Measurements from ENCODE around the gene SYTL3.

SYTL3 gene

DNA sequence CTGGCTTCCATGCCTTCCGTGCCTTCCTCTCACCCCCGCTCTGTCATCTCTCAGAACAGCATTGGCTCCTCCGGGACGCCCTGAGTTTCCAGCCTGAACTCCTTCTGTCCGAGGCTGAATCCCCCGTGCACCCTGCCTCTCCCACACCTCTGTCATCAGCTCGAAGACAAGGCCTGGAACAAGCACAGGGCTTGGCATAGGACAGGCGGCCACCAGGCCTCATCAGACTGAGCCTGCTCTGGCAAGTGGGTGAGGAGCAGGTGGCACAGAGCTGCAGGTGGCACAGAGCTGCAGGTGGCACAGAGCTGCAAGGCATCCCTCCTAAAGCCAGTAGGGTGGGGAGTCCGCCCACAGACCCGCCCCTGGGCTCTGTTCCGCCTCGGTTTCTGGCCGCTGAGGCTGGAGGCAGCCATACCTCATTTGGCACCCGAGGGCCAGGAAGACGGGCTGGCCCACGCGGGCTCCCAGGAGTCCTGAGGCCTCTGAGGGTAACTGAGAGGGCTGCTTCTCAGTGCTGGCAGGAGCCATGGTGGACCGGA lies 109.2 kb downstream of the SYTL3 start:
- no peak for DNase-seq (ENCODE audit: low read depth, low spot score)

GRCh38 chr6:158759966-158760617 lies 110.2 kb downstream of the SYTL3 start:
- DNase-seq (ENCODE audit: low read depth, low spot score): no peak

DNA sequence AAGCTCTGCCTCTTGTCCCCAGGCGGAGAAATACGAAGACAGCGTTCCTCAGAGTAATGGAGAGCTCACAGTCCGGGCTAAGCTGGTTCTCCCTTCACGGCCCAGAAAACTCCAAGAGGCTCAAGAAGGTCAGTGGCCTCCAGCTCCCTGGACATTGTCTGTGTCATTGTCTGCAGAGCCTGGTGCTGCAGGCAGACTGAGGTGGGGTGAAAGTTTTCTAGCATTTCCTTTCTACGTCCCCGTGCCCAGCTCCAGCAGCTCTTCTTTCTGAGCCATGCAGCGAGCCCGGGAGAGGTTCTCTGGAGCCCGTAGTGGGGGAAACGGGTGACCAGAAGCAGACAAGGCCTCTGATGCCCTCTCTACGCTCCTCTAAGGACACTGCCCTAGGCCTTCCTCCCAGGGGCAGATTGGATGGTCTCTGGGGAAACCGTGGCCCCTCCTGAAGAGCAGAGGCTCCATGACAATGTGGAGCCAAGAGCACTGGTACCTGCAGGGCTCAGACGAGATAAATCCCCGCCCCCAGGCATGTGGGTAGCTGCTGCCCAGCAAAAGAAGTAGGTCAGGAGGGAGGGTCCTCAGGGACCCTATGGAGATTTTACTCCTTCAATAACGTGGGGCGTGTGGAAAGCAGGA lies 110.9 kb downstream of the SYTL3 start:
- no peak for DNase-seq (ENCODE audit: low read depth, low spot score)

DNA sequence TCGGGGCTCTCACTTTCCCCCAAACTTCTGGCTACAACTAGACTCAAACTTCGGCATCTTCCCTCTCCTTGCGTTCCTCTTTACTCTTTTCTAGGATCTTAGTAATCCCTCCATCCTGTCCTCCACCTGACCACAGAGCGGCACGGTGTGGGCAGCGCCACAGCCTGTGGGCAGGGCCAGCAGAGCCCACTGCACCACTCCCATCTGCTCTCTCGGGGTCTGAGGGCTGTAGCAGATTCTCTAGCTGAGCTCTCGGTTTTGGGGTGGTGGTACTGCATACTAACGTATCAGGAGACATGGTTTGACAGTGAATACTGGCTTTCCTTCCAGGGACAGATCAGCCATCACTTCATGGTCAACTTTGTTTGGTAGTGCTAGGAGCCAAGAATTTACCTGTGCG lies 111.9 kb downstream of the SYTL3 start:
- DNase-seq (ENCODE audit: low read depth, low spot score): no peak

DNA sequence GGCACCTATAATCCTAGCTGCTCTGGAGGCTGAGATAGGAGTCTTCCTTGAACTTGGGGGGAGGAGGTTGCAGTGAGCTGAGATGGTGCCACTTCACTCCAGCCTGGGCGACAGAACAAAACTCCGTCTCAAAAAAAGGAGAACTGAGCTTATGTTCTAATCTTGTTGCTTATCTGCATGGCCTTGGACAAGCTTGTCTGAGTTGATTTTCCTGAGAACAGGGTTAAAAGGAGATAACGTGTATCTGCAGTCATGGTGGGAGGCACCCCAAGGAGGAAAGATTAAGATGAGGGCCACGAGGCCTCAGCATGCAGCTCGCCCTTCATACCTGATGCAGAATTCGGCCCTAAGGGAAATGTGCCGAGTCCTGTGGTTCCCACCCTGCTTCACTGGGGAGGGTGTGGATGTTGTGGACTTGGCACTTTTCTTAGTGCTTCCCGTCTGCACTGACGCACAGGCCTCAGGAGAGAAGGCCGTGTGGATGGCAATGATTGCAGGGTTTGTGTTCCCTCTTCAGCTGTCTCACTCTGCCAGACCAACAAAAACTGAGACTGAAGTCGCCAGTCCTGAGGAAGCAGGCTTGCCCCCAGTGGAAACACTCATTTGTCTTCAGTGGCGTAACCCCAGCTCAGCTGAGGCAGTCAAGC lies 113.1 kb downstream of the SYTL3 start:
- DNase-seq (ENCODE audit: low read depth, low spot score): no peak

GRCh38 chr6:158763434-158764182 lies 113.8 kb downstream of the SYTL3 start:
- DNase-seq (ENCODE audit: low read depth, low spot score): no peak

- no peak for DNase-seq (ENCODE audit: low read depth, low spot score)
Measured at GRCh38 chr6:158764183-158764849, 114.5 kb downstream of the SYTL3 start.

DNA sequence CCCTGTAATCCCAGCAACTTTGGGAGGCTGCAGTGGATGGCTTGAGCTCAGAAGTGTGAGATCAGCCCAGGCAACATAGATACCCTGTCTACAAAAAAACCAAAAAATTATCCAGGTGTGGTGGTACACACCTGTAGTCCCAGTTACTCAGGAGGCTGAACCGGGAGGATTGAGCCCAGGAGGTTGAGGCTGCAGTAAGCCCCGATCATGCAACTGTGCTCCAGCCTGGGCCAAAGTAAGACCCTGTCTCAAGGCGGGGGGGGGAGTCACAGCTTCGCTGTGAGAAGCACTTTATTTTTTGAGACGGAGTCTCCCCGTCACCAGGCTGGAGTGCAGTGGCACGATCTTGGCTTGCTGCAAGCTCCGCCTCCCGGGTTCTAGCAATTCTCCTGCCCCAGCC lies 115.1 kb downstream of the SYTL3 start:
- no peak for DNase-seq (ENCODE audit: low read depth, low spot score)

GRCh38 chr6:158765499-158766068 lies 115.7 kb downstream of the SYTL3 start:
- no peak for DNase-seq (ENCODE audit: low read depth, low spot score)

GRCh38 chr6:158766621-158767455 lies 117.0 kb downstream of the SYTL3 start:
- DNase-seq (ENCODE audit: low read depth, low spot score): no peak

DNA sequence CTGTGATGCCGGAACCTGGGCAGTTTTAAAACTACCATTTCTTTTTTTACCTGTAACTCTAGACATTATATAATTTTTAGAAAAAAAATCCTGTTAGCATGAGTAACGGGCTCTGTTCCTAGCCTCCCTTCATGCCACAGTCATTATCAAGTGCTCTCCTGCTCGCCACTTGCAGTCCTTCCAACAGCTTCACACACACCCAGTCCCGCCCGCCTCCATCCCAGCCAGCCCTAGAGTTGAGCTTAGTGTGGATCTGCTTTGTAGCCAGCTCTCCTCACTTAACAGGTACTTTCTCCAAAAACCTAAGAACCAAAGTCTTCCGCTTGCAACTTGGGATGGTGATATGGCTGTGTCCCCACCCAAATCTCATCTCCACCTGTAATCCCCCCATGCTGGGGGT lies 117.9 kb downstream of the SYTL3 start:
- no peak for DNase-seq (ENCODE audit: low read depth, low spot score)

DNA sequence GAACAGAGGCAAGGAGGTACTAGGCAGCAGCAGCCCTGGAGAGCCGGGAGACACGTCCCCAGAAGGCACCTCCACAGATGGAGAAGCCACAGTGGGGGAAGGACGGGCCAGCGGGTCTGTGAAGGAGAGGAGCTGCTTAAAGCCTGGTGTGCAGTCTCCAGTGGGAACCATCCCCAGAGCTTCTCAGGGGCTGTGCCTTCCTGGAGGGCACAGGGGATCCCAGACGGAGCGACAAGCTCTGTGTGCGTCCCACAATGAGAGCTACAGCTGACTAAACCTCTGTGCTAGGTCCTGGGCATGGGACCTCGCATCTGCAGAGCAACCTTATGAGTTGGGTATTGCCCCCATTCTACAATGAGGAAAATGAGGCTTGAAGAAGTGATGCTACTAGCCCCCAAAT lies 118.6 kb downstream of the SYTL3 start:
- DNase-seq (ENCODE audit: low read depth, low spot score): no peak

DNA sequence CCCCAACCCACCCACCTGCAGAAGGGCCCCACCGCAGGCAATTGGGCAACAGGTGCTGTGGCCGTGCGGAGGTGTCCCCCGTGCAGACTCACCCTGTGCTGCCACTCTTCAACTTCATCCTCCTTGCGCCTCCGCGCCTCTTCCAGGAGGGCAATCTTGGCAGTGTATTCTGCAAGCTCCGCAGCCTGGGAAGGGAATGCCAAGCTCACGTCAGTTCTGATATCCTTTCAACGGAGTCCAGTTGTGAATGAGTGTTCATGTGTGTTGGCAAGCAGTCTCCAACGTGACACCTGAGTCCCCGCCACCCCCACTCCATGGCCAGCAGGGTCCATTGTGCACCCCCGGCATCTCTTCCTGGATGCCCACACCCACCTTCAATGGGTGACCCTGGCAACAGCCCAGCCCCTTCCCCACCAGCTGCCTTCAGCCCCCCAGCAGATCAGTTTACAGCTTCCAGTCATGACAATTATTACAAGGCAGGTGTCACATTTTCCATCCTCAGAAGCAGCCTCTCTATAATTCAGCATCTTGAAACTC lies 119.4 kb downstream of the SYTL3 start:
- DNase-seq (ENCODE audit: low read depth, low spot score): no peak

DNA sequence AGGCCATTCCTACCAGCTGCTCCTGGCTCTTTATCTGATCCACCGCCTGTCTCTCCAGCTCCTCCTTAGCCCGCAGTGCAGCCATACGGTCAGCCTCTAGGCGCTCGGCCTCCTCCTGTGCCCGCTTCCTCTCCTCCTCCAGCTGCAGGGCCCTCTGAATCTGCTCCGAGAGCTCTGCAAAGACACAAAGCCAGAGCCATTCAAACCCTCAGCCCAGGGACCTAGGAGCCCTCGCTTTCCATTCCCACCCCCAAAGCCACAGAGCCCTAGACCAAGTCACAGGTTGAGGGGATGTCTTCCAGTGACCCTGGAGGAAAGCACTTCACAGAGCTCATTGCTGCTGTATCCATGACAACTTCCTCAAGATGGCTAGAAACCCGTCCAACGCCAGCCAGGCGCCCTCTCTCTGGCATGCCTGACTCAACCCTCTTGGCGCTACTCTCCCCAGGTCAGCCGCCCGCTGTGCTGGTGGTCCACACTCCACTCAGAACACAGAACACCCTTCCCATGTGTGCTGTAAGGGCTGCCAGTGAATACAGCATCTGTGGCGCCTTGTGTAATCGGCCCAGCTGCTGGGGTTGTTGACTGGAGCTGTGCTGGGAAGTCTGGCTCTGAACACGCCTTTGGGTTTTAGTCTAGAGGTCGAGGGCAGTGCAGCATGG lies 120.0 kb downstream of the SYTL3 start:
- no peak for DNase-seq (ENCODE audit: low read depth, low spot score)

DNA sequence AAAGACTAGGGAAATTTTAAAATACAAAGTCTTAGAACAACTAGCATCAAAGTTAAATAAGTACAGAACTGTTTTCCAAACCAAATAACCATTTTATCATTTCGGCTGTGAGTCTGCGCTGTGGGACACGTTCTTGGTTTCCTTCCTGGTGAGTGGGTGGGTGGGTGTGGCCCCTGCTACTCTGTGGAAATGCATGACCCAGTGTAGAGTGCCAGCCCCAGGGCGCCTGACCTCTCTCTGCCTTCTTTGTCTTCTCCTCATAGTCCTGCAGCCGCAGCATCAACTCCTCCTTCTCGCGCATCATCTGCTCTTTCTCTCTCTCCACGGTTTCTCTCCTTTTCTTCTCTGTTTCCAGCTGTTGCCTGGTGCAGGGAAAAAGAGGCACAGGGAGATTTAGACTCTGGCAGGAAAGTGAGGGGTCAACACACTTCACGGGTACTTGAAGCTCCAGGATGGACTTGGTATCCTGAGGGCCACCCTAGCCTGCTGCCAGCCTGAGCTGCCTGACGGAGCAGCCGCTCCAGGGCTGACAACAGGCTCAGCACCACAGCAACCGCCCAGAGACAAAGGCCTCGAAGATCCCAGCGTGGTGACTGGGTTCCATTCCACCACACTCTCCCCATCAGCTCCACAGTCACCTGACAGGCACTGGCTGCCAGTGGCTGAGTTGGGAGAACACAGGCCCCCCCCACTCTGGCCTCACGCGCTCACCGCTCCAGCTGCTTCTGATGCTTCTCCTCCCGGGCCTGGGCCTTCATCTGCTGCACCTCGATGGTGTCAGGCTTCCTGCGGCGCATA lies 120.9 kb downstream of the SYTL3 start:
- DNase-seq (ENCODE audit: low read depth, low spot score): no peak

DNA sequence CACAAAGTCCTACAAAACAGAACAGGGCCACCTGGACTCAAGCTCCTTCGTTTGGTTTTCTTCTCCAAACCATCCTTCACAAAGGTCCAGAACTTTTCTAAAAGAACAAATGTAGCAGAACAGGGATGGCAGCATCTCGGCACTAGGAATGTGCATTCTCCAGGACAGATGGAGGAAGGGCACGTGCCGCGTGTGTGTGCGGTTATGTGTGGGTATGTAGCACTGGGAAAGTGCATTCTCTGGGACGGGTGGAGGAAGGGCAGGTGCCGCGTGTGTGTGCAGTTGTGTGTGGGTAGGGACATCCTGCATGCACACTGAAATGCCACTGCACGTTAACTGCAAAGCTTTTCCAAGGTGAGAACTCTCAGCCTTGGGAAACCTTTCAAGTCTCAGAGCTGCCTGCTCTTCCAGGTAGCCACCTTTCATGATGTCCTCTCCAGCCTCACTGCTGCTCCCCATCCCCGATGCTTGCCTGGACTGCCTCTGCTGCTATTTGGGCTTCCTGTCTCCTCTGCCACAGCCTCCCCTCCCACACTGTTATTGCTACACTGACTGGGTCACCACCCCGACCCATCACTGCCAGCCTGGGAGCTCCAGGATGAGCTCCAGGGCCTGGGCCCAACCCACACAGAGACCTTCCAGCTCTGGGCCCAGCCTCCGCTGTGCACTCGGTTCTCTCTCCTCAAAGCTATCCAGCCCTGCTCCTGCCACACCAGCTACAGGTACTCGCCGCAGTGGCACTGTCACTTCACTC lies 121.7 kb downstream of the SYTL3 start:
- no peak for DNase-seq (ENCODE audit: low read depth, low spot score)

- DNase-seq (ENCODE audit: low read depth, low spot score): no peak
Measured at GRCh38 chr6:158772172-158772571, 122.3 kb downstream of the SYTL3 start.

DNA sequence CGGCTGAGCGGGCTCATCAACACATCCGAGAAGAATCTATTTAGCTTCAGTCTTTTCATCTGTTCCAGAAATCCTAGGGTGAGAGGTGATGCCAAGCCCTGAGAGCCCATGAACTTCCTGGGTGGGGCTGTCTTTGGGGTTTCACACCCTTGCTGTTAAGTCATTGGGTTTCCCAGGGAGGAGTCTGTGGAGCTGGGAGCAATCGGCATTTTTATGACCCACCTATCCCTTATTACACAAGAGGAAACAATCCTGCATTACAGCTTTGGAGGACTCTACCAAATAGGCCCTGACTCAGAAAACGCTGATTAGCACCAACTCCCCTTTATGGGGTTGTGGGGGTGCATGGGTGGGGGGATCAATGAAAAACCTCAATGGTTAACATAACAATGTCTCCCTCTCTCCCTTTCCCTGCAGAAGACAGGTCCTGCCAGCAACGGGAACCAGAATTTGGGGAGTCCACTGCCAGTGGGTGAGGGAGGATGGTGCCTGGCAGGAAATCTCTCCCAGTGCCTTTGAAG lies 123.1 kb downstream of the SYTL3 start:
- no peak for DNase-seq (ENCODE audit: low read depth, low spot score)

All from ELF-1 (cell line).